Fibroblast of peridontal ligament (primary cell): ENCODE data around the gene LRRC31.

ENCODE experiments used
- DNase-seq: peaks from one replicate; pipeline ENCODE4 v3.0.0-alpha.2; 2010; ENCODE audit errors: extremely low read depth

The LRRC31 gene

GRCh38 chr3:169863458-169863899 lies 6.3 kb downstream of the LRRC31 start:
- peak; percentile 79 for DNase-seq

- DNase-seq, result no peak
Observed at GRCh38 chr3:169861871-169862270, 7.9 kb downstream of the LRRC31 start.

- DNase-seq, result no peak
Observed at GRCh38 chr3:169857811-169858210, 11.9 kb downstream of the LRRC31 start.

GRCh38 chr3:169855514-169855913 lies 14.2 kb downstream of the LRRC31 start:
- no peak for DNase-seq

- DNase-seq, result no peak
Observed at GRCh38 chr3:169850618-169851017, 19.1 kb downstream of the LRRC31 start.

- DNase-seq, result no peak
Observed at GRCh38 chr3:169848741-169849140, 21.0 kb downstream of the LRRC31 start.

GRCh38 chr3:169847896-169848295 lies 21.8 kb downstream of the LRRC31 start:
- no peak for DNase-seq

GRCh38 chr3:169846458-169847193 lies 23.1 kb downstream of the LRRC31 start:
- no peak for DNase-seq

GRCh38 chr3:169842960-169843359 lies 26.8 kb downstream of the LRRC31 start:
- DNase-seq, result no peak

- no peak for DNase-seq
Observed at GRCh38 chr3:169841171-169841570, 28.6 kb downstream of the LRRC31 start.

GRCh38 chr3:169838511-169839030 lies 31.2 kb downstream of the LRRC31 start:
- DNase-seq, result no peak

GRCh38 chr3:169836942-169837275 lies 32.8 kb downstream of the LRRC31 start:
- no peak for DNase-seq

GRCh38 chr3:169836078-169836941 lies 33.4 kb downstream of the LRRC31 start:
- DNase-seq, result no peak

- no peak for DNase-seq
Observed at GRCh38 chr3:169835533-169835932, 34.2 kb downstream of the LRRC31 start.

GRCh38 chr3:169827712-169828111 lies 42.0 kb downstream of the LRRC31 start:
- no peak for DNase-seq

- DNase-seq, result no peak
Observed at GRCh38 chr3:169825316-169825715, 44.4 kb downstream of the LRRC31 start.

- DNase-seq, result no peak
Observed at GRCh38 chr3:169822983-169823382, 46.8 kb downstream of the LRRC31 start.

GRCh38 chr3:169822540-169822939 lies 47.2 kb downstream of the LRRC31 start:
- DNase-seq, result no peak

GRCh38 chr3:169822091-169822490 lies 47.6 kb downstream of the LRRC31 start:
- no peak for DNase-seq

- peak; percentile 17 for DNase-seq
Observed at GRCh38 chr3:169818316-169818715, 51.4 kb downstream of the LRRC31 start.

GRCh38 chr3:169815590-169816150 lies 54.1 kb downstream of the LRRC31 start:
- no peak for DNase-seq

- no peak for DNase-seq
Observed at GRCh38 chr3:169813757-169814517, 55.8 kb downstream of the LRRC31 start.
